WTC11 (cell line): ENCODE data around the gene TMEM86A. TPM values are rescaled to one million over a fixed set of nuclear protein-coding genes. Genes with fewer than 3 reads are reported as not detected.

Experiments
- ATAC-seq: fragments of 200-7000 bp; cut with Tn5 transposase; 2 replicates; pipeline ENCODE4 v1.10.0; 2021; ENCODE audit warnings: mild to moderate bottlenecking, moderate library complexity
- CTCF ChIA-PET: fragments of 300-600 bp; sonication (Branson Sonifier 250); formaldehyde crosslinking; loops from one replicate; lab custom pipeline; 2021; ENCODE audit warnings: antibody characterized with exemption; lab: Charles Lee
- POLR2A ChIA-PET: fragments of 350-600 bp; sonication (Branson Sonifier 250); formaldehyde crosslinking; loops from one replicate; lab custom pipeline; 2021; ENCODE audit warnings: antibody characterized with exemption; lab: Charles Lee
- DNase-seq: peaks from one replicate; pipeline ENCODE4 v3.0.0; 2021; ENCODE audit warnings: low spot score
- H3K27ac Mint-ChIP-seq: 2 replicates; pipeline ENCODE4 v1.8.0; 2021; ENCODE audit warnings: mixed read lengths
- H3K27me3 Mint-ChIP-seq: 2 replicates; pipeline ENCODE4 v1.8.0; 2021; ENCODE audit warnings: low read depth, mild to moderate bottlenecking, moderate library complexity, mixed read lengths
- H3K36me3 Mint-ChIP-seq: 2 replicates; pipeline ENCODE4 v1.8.0; 2021; ENCODE audit warnings: mixed read lengths
- H3K4me1 Mint-ChIP-seq: 2 replicates; pipeline ENCODE4 v1.8.0; 2022; ENCODE audit warnings: mixed read lengths
- H3K4me3 Mint-ChIP-seq: 2 replicates; pipeline ENCODE4 v1.8.0; 2021; ENCODE audit warnings: mild to moderate bottlenecking, moderate library complexity, mixed read lengths
- H3K9me3 Mint-ChIP-seq: 2 replicates; pipeline ENCODE4 v1.8.0; 2021; ENCODE audit warnings: mixed read lengths
- ATF1 ChIP-seq: sonication (generic); formaldehyde crosslinking; IDR thresholded peaks from 2 replicates; pipeline ENCODE4 v1.8.1; 2023; ENCODE audit warnings: mild to moderate bottlenecking, moderate library complexity, missing genetic modification reagents
- ESRRA ChIP-seq: sonication (generic); formaldehyde crosslinking; IDR thresholded peaks from 2 replicates; pipeline ENCODE4 v1.8.1; 2022; ENCODE audit warnings: mild to moderate bottlenecking, missing genetic modification reagents, borderline replicate concordance
- FOXJ3 ChIP-seq: sonication (generic); formaldehyde crosslinking; IDR thresholded peaks from 2 replicates; pipeline ENCODE4 v1.9.0; 2021; ENCODE audit warnings: missing genetic modification reagents, mild to moderate bottlenecking, borderline replicate concordance
- FOXK1 ChIP-seq: sonication (generic); formaldehyde crosslinking; IDR thresholded peaks from 2 replicates; pipeline ENCODE4 v1.8.0; 2022; ENCODE audit warnings: mild to moderate bottlenecking, moderate library complexity, missing genetic modification reagents
- GRHL2 ChIP-seq: fragments of 250-450 bp; sonication (Bioruptor Pico); IDR thresholded peaks from 2 replicates; pipeline ENCODE4 v1.8.0; 2022; ENCODE audit warnings: mild to moderate bottlenecking, moderate library complexity; ENCODE audit not compliant: insufficient replicate concordance, severe bottlenecking
- HMGXB4 ChIP-seq: sonication (generic); formaldehyde crosslinking; IDR thresholded peaks from 2 replicates; pipeline ENCODE4 v1.8.1; 2023; ENCODE audit warnings: mild to moderate bottlenecking, moderate library complexity, missing genetic modification reagents
- JAZF1 ChIP-seq: fragments of 250-450 bp; sonication (Bioruptor Pico); IDR thresholded peaks from 2 replicates; pipeline ENCODE4 v1.9.0; 2021; ENCODE audit warnings: moderate library complexity, mild to moderate bottlenecking, inconsistent platforms
- NFE2L1 ChIP-seq: sonication (generic); formaldehyde crosslinking; IDR thresholded peaks from 2 replicates; pipeline ENCODE4 v1.8.1; 2023; ENCODE audit warnings: missing genetic modification reagents
- NFYB ChIP-seq: sonication (generic); formaldehyde crosslinking; conservative IDR thresholded peaks from 2 replicates; pipeline ENCODE4 v1.8.0; 2022; ENCODE audit warnings: low read depth, missing genetic modification reagents
- OVOL2 ChIP-seq: fragments of 250-450 bp; sonication (Bioruptor Pico); IDR thresholded peaks from 2 replicates; pipeline ENCODE4 v1.9.0; 2021; ENCODE audit warnings: mild to moderate bottlenecking, borderline replicate concordance
- PRRX2 ChIP-seq: fragments of 250-450 bp; sonication (Bioruptor Pico); IDR thresholded peaks from 2 replicates; pipeline ENCODE4 v1.8.0; 2021; ENCODE audit warnings: mild to moderate bottlenecking
- SOX15 ChIP-seq: fragments of 250-450 bp; sonication (Bioruptor Pico); IDR thresholded peaks from 2 replicates; pipeline ENCODE4 v1.9.0; 2021; ENCODE audit warnings: mild to moderate bottlenecking
- TEAD1 ChIP-seq: sonication (generic); formaldehyde crosslinking; IDR thresholded peaks from 2 replicates; pipeline ENCODE4 v1.8.0; 2022; ENCODE audit warnings: mild to moderate bottlenecking, missing genetic modification reagents
- USF1 ChIP-seq: sonication (generic); formaldehyde crosslinking; IDR thresholded peaks from 2 replicates; pipeline ENCODE4 v1.8.0; 2022; ENCODE audit warnings: mild to moderate bottlenecking, missing genetic modification reagents
- ZBTB43 ChIP-seq: sonication (generic); formaldehyde crosslinking; IDR thresholded peaks from 2 replicates; pipeline ENCODE4 v1.8.1; 2023; ENCODE audit warnings: mild to moderate bottlenecking, missing genetic modification reagents
- ZNF121 ChIP-seq: sonication (generic); formaldehyde crosslinking; IDR thresholded peaks from 2 replicates; pipeline ENCODE4 v1.8.0; 2023; ENCODE audit warnings: missing genetic modification reagents
- ZNF317 ChIP-seq: sonication (generic); formaldehyde crosslinking; IDR thresholded peaks from 2 replicates; pipeline ENCODE4 v1.8.1; 2023; ENCODE audit warnings: low read depth, mild to moderate bottlenecking, moderate library complexity, missing genetic modification reagents, borderline replicate concordance
- ZNF532 ChIP-seq: fragments of 250-450 bp; sonication (Bioruptor Pico); IDR thresholded peaks from 2 replicates; pipeline ENCODE4 v1.9.0; 2021; ENCODE audit warnings: mild to moderate bottlenecking, borderline replicate concordance
- total RNA-seq: library from RNA; stranded (reverse); gene quantifications from 3 replicates; pipeline ENCODE4 v1.2.3, GENCODE V29; 2021
- TF ChIP-seq, protein P1 (sequence below): fragments of 250-450 bp; sonication (Bioruptor Pico); IDR thresholded peaks from 2 replicates; pipeline ENCODE4 v1.9.0; 2021; ENCODE audit warnings: mild to moderate bottlenecking
- TF ChIP-seq, protein P2 (sequence below): fragments of 250-450 bp; sonication (Bioruptor Pico); IDR thresholded peaks from 2 replicates; pipeline ENCODE4 v1.9.0; 2021; ENCODE audit warnings: moderate library complexity, mild to moderate bottlenecking, inconsistent platforms, borderline replicate concordance
- TF ChIP-seq, protein P3 (sequence below): sonication (generic); formaldehyde crosslinking; IDR thresholded peaks from 2 replicates; pipeline ENCODE4 v1.8.0; 2022; ENCODE audit warnings: mild to moderate bottlenecking, missing genetic modification reagents
- TF ChIP-seq, protein P4 (sequence below): sonication (generic); formaldehyde crosslinking; IDR thresholded peaks from 2 replicates; pipeline ENCODE4 v1.8.1; 2022; ENCODE audit warnings: mild to moderate bottlenecking, missing genetic modification reagents, moderate library complexity, borderline replicate concordance

Gene TMEM86A
- total RNA-seq, 1 experiment from 2014 or later, result 1.7 TPM

DNA sequence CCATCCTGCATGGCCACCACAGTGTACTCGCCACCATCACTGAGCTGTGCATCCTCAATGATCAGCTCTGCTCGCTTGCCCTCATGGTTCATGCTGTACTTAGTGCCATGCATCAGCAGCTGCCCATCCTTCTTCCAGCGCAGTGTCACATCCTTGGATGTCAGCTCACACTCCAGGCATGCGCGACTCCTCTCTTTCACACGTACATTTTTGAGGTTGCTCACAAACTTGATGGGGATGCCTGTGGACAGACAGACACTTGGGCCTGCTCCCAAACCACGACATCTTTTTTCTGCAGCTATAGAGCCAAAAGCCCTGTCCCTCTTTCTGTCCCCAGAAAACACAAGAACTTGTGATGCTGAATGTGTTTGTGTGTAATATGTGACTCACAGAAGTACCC lies 16.9 kb downstream of the TMEM86A start:
- Mint-ChIP-seq H3K36me3 (no peaks in the 10 kb centered on the region), H3K4me3 (no peak overlapping the region), H3K4me1 (peaks cover 2% of the 10 kb centered on the region), H3K27me3 (peaks cover 56% of the 10 kb centered on the region), H3K27ac (no peak overlapping the region), H3K9me3 (no peaks in the 10 kb centered on the region)
- ChIA-PET CTCF (interaction anchor here (1.6 to 1.7 kb wide), 2 partner anchors 16 to 49 kb away, joined by 3 to 4 read pairs; no protein-coding TSS in a partner anchor), POLR2A (no interaction called here)
- ATAC-seq, result no peak
- no peak for DNase-seq
- no peak for TF ChIP-seq FOXJ3 (CRISPR knock-in tag)
- no peak for TF ChIP-seq FOXK1
- TF ChIP-seq USF1 (CRISPR knock-in tag), result no peak
- TF ChIP-seq ZNF121 (CRISPR knock-in tag), result no peak
- TF ChIP-seq ZNF317 (CRISPR knock-in tag), result no peak
- TF ChIP-seq, protein P1, sequence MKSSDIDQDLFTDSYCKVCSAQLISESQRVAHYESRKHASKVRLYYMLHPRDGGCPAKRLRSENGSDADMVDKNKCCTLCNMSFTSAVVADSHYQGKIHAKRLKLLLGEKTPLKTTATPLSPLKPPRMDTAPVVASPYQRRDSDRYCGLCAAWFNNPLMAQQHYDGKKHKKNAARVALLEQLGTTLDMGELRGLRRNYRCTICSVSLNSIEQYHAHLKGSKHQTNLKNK (CRISPR knock-in tag), result no peak
- no peak for TF ChIP-seq TEAD1 (CRISPR knock-in tag)
- TF ChIP-seq, protein P2, sequence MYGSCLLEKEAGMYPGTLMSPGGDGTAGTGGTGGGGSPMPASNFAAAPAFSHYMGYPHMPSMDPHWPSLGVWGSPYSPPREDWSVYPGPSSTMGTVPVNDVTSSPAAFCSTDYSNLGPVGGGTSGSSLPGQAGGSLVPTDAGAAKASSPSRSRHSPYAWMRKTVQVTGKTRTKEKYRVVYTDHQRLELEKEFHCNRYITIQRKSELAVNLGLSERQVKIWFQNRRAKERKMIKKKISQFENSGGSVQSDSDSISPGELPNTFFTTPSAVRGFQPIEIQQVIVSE, result no peak
- TF ChIP-seq ZBTB43 (CRISPR knock-in tag), result no peak

DNA sequence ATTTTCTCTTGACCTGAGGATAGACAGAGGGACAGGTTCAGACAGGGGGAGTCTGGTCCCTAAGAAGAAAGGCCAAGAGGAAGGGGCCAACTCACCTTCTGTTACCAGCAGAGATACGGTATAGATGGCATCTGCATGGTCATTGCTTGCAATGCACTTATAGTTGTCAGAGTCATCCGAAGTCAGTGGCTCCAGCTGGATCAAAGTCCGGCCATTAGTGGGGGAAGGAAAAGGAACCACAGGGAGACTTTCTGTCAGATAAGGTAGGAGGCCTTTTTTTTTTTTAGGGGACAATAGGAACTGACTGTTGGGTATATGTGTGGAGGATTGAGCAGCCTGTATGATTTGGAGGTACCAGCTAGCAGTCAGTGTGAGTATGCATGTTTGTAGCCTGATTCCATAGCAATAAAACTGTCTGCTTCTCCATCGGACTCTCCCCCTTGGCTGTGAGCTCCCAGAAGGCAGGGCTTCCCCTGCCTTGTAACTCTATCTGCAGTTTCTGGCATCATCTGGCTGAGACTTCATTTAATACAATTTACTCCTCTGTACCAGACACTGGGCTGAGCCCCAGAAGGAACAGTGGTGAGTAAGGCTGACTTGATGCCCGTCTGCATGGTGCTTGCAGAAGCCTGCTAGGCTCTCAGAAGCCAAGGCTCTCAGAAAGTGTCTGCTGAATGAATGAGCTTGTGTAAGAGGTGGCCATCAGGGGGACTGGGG lies 21.7 kb downstream of the TMEM86A start:
- ATAC-seq (peak; percentile 2; the same call in 1 of the 2 replicates), DNase-seq (no peak)
- no peak overlapping the region for H3K27ac Mint-ChIP-seq
- no peaks in the 10 kb centered on the region for H3K36me3 Mint-ChIP-seq
- POLR2A ChIA-PET, result interaction anchor here (2.2 kb wide), 1 partner anchor 14 kb away, joined by 8 read pairs; no protein-coding TSS in a partner anchor
- peaks cover 7% of the 10 kb centered on the region for H3K4me1 Mint-ChIP-seq
- peaks cover 55% of the 10 kb centered on the region for H3K27me3 Mint-ChIP-seq
- peak overlapping the region; percentile 82 for H3K4me3 Mint-ChIP-seq
- no peaks in the 10 kb centered on the region for H3K9me3 Mint-ChIP-seq
- CTCF ChIA-PET, result interaction anchor here (0.8 to 2.9 kb wide), 6 partner anchors 10 to 55 kb away, joined by 3 to 42 read pairs (median 19); no protein-coding TSS in a partner anchor
- TF ChIP-seq, protein P3, sequence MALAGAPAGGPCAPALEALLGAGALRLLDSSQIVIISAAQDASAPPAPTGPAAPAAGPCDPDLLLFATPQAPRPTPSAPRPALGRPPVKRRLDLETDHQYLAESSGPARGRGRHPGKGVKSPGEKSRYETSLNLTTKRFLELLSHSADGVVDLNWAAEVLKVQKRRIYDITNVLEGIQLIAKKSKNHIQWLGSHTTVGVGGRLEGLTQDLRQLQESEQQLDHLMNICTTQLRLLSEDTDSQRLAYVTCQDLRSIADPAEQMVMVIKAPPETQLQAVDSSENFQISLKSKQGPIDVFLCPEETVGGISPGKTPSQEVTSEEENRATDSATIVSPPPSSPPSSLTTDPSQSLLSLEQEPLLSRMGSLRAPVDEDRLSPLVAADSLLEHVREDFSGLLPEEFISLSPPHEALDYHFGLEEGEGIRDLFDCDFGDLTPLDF, result no peak
- TF ChIP-seq ATF1 (CRISPR knock-in tag) (no peak), ESRRA (CRISPR knock-in tag) (no peak), HMGXB4 (no peak), GRHL2 (CRISPR knock-in tag) (no peak), NFYB (CRISPR knock-in tag) (no peak), ZNF532 (CRISPR knock-in tag) (no peak), NFE2L1 (CRISPR knock-in tag) (no peak), OVOL2 (CRISPR knock-in tag) (no peak), JAZF1 (CRISPR knock-in tag) (no peak), ZNF121 (CRISPR knock-in tag) (no peak), PRRX2 (CRISPR knock-in tag) (no peak), SOX15 (CRISPR knock-in tag) (no peak)
- TF ChIP-seq, protein P4, sequence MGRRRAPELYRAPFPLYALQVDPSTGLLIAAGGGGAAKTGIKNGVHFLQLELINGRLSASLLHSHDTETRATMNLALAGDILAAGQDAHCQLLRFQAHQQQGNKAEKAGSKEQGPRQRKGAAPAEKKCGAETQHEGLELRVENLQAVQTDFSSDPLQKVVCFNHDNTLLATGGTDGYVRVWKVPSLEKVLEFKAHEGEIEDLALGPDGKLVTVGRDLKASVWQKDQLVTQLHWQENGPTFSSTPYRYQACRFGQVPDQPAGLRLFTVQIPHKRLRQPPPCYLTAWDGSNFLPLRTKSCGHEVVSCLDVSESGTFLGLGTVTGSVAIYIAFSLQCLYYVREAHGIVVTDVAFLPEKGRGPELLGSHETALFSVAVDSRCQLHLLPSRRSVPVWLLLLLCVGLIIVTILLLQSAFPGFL (CRISPR knock-in tag), result no peak
